Measurements from ENCODE around the gene CHST9.

GRCh38 chr18:26874283-26874682 lies 310.8 kb downstream of the CHST9 start:
- TF ChIP-seq CTCF (IDR thresholded peaks at IDR 0.05): no peak
- TF ChIP-seq EP300 (IDR thresholded peaks at IDR 0.05; ENCODE audit: low read depth): no peak
- no peak for TF ChIP-seq POLR2A (IDR thresholded peaks at IDR 0.05)

Data from transverse colon (tissue), 3 donors.